SH-SY5Y (cell line): ENCODE data around the gene DACH2.

Source experiments
- GATA2 ChIP-seq: IDR thresholded peaks from 2 replicates; pipeline ENCODE4 v1.6.1; 2011; ENCODE audit warnings: mild to moderate bottlenecking, low read depth, low read length
- GATA3 ChIP-seq: IDR thresholded peaks from 2 replicates; pipeline ENCODE4 v1.6.1; 2011; ENCODE audit warnings: low read depth, mild to moderate bottlenecking, low read length, moderate library complexity

GRCh38 chrX:86102341-86102740, 45.9 kb upstream of the DACH2 start:
- TF ChIP-seq GATA2 = no peak
- TF ChIP-seq GATA3 = no peak
